OCI-LY3 (cell line): Measurements from ENCODE around the gene SPINT2.

Experiments used
- EZH2phosphoT487 ChIP-seq: fragments of 200-600 bp; shearing (Covaris generic); IDR thresholded peaks from 2 replicates; pipeline ENCODE4 v1.6.1; 2018; ENCODE audit warnings: antibody characterized with exemption, mixed run types, low read depth
- TF ChIP-seq, protein P1 (sequence below): fragments of 200-600, 300-600 bp; sonication (generic); IDR thresholded peaks from 2 replicates; pipeline ENCODE4 v1.5.1; 2014; ENCODE audit warnings: antibody characterized with exemption, low read length, low read depth

DNA sequence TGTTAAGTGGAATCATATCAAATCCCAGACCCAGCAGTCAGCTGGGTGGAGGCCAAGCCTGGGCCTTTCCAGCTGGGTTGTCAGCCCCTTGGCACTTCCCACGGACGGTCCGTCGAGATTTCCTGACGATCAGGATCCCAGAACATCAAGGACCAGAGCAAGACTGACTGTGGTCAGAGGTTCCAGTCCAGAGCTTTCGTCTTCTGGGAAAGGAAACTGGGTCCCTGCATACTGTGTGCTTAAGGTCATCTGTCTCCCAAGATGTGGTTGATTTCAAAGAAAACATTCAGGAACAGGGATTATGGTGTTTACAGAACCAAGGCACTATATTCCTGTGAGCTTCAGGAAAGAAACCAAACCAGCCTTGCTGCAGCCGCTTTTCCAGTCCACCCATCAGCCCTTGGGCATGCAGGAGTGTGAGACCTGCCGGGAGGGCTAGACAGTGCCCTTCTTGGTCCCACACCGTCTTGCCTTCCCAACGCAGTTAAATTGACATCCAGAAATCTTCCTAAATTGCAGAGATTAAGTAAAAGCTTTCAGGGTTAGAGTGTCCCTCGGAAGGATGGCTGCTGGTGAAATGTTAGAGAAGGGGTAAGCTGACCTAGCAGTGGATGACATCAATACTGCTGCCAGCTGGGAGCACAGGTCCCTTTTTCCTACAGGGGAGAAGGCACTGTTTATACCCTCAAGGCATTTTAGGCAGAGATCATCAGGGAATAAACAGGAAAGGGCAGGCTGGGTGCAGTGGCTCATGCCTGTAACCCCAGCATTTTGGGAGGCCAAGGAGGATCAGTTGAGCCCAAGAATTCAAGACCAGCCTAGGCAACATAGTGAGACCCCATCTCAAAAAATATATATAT is 34.7 kb downstream of the SPINT2 start:
- TF ChIP-seq, protein P1, sequence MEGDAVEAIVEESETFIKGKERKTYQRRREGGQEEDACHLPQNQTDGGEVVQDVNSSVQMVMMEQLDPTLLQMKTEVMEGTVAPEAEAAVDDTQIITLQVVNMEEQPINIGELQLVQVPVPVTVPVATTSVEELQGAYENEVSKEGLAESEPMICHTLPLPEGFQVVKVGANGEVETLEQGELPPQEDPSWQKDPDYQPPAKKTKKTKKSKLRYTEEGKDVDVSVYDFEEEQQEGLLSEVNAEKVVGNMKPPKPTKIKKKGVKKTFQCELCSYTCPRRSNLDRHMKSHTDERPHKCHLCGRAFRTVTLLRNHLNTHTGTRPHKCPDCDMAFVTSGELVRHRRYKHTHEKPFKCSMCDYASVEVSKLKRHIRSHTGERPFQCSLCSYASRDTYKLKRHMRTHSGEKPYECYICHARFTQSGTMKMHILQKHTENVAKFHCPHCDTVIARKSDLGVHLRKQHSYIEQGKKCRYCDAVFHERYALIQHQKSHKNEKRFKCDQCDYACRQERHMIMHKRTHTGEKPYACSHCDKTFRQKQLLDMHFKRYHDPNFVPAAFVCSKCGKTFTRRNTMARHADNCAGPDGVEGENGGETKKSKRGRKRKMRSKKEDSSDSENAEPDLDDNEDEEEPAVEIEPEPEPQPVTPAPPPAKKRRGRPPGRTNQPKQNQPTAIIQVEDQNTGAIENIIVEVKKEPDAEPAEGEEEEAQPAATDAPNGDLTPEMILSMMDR, result no peak
- TF ChIP-seq EZH2phosphoT487, result no peak
